SHP77 (cell line): Measurements from ENCODE around the gene NGEF.
"Not testable (repeated sequence)": the region's sequence is repeated elsewhere in the genome, so short reads cannot be mapped to it uniquely, and the experiment has no call there.

Experiments
- DNase-seq, 2 experiments: peaks; one replicate each; lab custom pipeline; 2025; lab: John Stamatoyannopoulos, UW

NGEF gene, protein sequence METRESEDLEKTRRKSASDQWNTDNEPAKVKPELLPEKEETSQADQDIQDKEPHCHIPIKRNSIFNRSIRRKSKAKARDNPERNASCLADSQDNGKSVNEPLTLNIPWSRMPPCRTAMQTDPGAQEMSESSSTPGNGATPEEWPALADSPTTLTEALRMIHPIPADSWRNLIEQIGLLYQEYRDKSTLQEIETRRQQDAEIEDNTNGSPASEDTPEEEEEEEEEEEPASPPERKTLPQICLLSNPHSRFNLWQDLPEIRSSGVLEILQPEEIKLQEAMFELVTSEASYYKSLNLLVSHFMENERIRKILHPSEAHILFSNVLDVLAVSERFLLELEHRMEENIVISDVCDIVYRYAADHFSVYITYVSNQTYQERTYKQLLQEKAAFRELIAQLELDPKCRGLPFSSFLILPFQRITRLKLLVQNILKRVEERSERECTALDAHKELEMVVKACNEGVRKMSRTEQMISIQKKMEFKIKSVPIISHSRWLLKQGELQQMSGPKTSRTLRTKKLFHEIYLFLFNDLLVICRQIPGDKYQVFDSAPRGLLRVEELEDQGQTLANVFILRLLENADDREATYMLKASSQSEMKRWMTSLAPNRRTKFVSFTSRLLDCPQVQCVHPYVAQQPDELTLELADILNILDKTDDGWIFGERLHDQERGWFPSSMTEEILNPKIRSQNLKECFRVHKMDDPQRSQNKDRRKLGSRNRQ

DNA sequence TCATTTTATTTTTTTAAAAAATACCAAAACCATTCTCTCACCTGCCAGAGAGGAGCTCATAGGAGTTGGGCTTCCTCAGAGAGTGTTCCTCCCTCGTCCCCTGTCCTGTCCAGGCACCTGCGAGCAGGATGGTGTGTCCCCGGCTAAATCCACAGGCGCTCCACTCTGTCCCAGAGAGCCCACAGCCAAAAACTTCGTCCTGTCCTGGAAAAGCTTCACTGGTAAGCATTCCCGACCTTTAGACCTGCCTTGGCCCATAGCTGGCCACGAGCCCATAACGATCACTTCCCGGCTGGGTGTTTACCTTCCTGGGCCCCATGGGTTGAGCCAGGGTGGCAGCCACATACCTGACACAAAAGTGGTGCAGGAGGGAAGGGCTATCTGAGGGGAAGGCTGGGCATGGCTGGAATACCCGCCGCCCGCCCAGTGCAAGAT lies at the start of gene NGEF:
TSS of gene NGEF (minus strand) at position 230 of the 435 bp plus-strand sequence. CDS start 38,366 bp downstream, outside the sequence.
- no peak for DNase-seq

DNA sequence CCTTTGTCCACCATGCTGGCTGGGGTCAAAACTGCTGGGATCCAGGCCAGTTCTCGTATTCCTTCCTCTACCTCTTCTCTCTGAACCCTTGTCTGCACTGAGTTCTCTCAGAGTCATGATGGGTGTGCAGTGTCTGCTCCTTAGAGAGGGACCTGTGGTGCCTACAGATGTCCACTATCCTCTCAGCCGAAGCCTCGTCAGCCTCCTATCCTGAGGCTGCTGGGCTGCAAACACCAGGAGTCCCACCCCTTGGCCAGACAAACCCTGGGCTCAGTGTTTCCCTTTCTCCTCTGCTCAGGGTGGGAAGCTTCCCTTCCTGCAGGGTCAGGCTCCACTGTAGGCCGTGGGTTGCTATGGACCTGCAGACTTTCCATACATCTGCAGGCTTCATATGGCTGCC lies 49.4 kb upstream of the NGEF start:
- no peak for DNase-seq

DNA sequence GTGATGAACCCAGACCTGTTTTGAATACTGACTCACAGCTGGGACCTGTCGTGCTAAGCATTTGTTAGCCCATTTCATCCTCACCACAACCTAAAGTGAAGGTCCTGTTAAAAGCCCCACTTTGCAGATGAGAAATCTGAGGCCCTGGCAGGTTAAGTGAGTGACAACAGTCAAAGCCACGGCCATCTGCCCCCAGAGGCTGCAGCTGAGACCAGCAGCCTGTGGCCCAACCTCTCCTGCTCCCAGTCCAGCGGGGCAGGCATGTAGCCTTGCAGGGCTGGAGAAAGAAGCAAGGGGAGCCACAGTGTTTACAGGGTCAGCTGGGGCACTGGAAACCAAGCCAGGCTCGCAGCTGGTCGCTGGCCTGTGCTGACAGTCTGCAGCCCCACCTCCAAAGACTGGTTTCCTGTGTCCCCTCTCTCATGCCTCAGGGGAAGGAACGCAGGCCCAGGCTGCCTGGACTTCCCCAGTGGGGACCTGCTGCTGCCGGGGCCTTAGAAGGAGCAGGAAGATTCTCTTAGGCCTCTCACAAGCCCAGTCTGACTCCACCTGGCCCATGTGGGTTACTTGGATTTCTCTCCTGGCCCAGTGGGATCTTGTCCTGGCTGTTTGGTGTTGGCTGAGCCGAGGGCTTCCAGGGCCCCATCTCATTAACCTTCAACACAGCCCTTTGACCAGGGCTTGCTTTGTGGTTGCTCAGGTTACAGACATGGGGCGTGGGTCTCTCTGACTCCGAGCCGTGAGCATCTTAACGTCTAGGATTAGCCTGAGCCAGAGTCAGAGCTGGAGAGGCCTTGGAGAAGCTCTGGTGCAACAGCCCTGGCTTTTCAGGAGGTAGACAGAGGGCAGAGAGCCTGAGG lies 48.8 kb upstream of the NGEF start:
- DNase-seq = peak; percentile 7 to 14

DNA sequence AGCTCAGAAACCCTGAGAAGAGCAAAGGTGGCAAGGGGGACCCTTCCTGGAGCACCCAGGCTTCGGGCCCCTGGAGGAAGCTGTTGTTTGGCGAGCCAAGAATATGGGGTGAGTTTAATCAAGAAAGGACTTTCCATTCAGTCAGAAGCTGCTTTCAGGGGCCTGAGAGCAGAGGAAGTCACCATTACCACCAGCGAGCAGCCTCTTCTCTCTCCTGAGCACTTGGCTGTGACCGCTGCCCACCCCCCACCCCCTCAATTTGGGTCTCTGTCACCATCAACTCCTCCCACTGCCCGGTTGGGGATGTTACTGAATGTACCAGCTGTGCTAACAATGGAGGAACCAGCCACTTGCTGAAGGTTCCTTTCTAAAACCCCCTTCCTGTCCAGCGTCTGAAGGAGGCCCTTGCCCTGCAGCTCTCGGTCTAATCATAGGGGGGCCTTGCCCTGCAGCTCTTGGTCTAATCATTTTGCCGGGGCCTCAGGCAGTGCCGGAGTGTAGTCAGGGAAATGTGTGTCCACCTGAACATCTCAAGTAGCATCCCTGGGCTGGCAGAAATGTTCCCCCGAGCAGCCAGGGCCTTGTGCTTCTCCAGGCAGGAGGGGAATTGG lies 48.0 kb upstream of the NGEF start:
- DNase-seq = peak in 1 of 2 experiments; percentile 1

DNA sequence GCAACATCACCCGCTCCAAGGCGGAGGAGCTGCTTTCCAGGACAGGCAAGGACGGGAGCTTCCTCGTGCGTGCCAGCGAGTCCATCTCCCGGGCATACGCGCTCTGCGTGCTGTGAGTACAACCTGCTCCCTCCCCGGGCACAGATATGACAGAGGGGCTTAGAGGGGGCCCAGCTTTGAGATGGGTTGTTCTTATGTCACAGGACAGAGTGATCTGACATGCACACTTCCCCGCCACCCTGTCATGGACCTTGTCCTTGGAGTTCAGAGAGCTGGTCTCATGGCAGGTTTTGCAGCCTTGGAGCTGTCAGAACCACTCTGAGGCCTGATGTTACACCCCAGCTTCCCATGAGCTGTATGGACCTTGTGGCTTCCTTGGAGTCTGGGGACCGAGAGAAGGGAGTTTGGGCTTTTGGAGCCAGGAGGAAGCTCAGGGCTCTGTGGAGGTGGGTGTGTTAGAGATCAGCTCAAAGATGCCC lies 47.5 kb upstream of the NGEF start:
- peak in 1 of 2 experiments; percentile 17 for DNase-seq

DNA sequence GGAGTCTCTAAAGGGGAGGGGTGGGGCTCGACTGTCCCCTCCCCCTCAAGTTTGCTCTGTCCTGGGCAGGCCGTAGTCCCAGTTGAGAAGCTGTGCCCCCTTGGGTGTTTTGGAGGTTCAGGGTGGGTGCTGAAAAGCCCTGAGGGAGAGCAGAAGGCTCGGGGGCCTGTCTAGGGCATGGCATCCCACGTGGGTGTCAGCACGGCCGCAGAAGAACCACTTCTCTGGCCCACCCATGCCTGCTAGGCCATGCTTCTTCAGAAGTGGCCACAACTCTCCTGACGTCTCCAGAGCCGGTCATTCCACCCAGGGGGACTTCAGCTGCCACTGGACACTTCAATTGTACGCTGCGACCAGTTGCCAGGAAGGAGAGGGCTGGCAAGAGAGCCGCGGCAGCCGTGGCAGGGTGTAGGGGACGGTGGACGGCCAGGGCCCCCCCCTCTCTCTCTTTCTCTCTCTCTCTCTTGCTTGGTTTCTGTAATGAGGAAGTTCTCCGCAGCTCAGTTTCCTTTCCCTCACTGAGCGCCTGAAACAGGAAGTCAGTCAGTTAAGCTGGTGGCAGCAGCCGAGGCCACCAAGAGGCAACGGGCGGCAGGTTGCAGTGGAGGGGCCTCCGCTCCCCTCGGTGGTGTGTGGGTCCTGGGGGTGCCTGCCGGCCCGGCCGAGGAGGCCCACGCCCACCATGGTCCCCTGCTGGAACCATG lies 46.9 kb upstream of the NGEF start, which contains the start of gene INPP5D:
TSS of gene INPP5D (plus strand) at position 546 of the 704 bp plus-strand sequence. CDS start at position 683, 137 bp downstream.
- peak; percentile 17 to 40 for DNase-seq

DNA sequence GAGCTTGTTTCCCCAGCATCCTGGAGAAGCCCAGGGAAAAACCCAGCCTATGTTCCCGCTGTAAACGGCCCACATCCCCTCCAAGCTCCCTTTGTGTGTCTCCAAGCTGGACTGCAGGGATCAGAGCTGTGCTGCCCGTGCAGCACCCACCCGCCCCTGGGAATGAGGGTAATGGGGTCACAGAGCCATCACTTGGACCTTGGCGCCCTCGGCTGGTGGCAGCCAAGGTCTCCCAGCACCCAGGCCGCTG lies 46.4 kb upstream of the NGEF start:
- DNase-seq = no peak

DNA sequence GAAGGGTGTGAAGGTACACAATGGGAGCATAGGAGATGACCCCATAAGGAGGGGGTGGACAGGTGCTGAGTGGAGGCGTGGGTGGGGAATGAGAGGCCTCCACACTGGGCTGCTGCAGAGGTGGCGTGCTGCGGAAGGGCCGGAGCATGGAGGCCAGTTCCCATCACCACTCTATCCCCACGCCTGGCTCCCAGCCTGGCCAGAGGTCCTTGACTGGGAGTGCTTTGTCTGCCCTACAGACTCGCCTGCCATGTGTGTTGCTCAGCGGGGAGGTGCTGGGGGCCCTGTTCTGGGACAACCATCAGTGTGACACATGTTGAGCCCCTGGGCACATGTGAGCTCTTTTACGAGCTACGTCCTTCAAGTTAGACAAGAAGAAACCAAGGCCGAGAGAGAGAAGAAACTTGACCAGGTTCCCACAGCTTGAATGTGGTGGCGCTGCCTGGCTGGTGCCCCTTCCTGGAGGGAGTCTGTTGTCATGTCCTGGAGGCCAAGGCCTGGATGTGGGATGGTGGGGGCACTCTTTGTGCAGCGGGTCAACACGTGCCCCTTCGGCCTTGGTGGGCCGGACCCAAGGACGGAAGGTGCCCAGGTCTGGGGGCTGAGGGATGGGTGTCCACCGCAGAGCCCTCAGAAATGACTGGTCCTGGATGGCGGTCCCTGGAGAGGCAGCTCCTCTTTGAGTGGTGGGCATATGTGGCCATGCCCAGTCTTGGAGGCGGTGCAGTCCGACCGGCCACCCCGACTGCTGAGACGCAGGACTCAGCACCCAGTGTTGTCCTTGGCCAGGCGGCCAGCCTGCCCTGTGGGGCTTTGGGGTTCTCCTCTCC lies 45.9 kb upstream of the NGEF start:
- no peak for DNase-seq

DNA sequence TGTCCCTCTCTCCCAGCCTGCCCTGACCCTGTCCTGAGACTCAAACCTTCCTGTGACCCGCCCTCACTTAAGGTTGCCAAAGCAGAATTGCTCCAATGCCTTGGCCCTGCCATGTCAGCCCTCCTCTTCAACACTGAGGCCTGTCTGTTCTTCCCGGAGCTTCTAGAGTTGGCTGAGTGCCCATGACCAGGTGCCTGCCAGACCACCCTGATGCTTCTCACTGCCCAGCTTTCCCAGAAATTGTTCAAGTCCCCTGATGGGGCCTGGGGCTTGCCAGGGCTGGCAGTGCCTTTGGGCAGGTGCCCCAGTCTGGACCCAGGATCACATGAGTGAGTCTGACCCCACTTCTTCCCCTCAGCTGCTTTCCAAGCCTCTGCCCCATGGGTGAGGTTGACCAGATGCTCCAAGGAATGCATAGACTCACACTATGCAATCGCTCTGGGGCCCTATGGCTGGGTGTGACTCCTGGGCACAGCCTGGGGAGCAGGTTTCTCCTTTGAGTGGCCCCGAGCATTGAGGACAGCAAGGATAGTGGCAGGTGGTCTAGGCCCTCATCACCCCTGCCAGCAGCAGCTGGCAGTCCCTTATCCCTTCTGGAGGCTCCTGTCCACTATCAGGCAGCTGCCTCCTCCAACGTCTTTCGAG lies 44.0 kb upstream of the NGEF start:
- no peak for DNase-seq

DNA sequence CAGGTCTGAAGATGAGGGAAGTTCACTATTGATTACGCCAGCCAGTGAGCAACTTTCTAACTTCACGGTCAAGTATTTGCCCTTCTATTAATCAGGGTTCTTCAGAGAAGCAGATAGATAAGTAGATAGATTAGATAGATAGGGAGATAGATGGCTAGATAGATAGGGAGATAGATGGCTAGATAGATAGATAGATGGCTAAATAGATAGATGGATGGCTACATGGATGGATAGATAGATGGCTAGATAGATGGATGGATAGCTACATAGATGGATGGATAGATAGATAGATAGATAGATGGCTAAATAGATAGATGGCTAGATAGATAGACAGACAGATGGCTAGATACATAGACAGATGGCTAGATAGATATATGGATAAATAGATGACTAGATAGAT lies 42.3 kb upstream of the NGEF start:
- DNase-seq = no peak

DNA sequence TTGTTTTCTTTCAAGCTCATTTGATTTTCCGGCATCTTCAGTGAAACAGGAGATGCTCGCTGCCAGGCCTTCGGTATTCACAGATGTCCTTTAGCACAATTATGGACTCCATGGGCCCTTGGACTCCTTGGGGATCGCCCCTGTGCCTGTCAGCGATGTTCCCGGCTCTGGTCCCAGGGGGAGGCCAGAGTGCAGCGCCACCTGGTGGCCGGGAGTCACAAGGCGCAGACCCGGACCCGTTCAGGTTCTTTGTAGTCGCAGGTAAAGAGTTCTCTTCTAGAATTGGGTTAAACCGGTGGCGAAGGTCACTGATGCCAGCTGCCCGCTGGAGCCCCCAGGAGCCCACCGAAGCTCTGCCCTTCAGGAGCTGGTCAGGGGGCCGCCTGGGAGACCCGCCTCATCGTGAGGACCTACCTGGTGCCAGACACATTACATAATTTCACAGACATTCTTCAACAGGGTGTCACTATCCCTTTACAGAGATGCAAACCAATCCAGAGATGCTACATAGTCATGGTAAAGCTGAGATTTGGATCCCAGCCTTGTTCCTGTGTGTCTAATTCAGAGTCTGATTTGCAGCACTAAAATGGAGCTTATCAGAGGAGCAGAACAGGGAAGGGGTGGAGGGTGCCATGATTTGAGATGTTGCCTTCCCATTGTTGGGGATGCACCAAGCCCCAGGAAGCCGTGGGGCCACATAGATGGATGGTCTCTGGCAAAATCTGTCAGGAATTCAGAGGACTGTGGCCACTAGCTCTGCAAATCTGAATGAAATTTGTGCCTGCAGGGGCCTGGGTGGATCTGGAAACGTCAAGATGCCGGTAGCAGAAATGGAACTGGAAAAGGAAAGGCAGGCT lies 41.1 kb upstream of the NGEF start:
- peak; percentile 3 to 47 for DNase-seq

DNA sequence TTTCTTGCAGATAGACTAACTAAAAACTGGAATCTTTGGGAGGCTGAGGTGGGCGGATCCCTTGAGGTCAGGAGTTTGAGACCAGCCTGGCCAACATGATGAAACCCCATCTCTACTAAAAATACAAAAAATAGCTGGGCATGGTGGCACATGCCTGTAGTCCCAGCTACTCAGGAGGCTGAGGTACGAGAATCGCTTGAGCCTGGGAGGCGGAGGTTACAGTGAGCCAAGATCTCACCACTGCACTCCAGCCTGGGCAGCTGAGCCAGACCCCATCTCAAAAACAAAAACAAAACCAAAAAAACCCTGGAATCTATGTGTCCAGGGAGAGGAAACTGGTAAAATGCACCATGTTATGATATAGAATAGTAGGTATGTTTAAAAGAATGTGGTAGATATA lies 39.5 kb upstream of the NGEF start:
- not testable (repeated sequence) for DNase-seq

DNA sequence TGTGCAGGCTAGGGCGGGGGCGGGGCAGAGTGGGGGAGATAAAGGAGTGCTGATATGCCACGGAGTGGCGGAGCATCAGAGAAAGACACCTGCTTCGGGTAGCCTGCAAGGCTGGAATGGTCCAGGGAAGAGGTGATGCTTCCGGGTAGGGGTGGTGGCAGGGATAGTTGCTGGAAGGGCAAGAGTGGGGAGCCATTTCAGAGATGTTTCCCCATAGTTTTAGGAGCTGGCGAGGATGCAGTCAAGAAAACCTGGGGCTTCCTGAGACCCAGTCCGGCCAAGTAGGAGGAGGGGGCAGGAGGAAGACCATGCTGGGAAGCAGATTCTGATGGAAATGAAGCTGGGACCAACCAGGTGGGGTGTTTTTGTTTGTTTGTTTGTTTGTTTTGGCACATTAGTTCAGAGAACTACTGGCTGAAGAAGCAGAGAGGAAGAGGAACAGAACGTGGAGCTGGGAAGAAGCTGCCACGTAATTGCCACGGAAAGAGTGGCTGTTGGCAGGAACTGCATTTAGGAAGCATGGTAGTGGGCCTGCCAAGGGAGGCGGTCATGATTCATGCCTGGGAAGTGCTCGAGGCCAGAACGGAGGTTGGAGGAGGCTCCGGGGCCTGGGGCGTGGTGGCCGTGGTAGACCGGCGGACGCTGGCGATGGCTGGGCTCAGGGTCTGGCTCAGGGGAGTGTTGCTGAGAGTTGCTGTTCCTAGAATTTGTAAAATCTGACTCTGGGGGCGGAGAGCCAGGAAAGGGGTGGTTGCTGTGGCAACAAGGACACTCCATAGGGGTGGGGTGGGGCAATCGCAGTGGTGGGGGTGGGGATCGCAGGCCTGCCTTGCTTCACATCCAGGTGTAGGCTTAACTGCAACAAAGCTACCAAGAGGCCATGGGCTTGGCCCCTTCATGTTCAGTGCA lies 38.4 kb upstream of the NGEF start:
- DNase-seq = no peak

DNA sequence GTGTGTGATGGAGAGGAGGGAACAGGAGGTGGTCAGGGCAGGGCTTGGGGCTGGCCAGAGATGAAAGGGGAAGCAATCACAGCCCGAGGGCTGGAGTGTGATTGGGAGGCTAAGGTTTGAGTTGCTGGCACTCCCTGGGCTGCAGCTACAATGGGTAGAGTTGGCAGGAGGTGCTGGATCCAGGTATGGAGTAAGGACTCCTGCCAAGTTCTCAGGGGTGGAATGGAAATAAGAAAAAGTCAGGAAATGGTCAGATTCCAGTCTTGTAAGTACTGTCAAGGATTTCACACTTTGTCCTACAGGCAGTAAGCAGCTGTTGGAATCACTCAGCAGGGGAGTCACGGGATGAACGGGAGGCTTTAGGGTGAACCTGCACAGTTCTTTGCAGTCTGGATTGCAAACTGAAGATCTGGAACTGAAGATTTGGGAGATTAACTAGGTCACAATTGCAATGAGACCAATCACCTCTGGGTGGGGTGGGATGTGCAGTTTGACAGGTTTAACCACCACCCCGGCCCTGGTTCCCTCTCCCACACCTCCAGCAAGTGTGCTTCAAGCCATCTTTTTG lies 36.2 kb upstream of the NGEF start:
- no peak for DNase-seq

DNA sequence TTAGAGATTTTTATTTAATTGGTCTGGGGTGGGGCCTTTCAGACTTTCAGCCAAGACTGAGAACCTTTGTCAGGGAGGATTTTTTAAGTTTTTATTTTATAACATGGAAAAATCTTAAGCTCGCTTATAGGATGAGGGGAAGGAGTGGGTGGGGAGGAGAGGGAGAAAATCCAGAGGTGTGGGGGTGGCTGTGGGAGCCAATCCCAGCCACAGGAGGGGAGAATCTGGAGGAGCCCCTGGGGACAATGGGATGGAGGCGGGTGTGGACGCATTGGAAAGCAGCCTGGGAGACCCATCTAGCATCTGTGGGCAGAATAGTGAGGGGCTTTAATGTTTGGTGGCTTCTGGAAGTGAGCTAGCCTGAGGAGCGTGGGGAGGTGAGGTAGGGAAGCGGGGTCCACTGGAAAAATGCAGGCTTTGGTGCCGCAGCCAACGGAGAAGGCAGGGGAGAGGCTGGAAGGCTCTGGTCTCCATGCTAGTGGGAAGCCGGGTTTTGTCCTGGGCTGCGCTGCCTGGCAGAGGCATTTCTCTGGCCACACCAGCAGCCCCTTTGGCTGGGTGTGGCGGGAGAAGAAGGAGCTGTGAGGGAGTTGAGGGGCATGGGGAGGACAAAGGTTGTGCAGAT lies 35.6 kb upstream of the NGEF start:
- DNase-seq = no peak

DNA sequence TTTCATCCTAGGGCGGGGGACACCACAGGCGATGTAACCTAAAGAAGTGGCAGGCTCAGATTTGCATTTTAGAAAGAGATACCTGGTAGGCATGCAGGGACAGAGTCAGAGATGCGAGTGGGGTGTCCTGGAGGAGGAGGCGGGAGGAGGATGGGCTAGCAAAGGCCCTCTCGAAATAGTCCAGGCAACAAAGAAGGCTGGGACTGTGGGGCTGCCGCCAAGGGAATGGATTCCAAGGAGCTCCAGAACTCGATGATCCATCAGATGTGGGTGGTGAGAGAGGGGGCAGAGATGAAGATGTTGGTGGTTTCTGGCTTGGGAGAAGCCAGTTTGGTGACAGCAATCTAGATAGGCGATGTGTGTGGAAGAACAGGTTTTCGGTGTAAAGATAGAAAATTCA lies 34.6 kb upstream of the NGEF start:
- DNase-seq = no peak

DNA sequence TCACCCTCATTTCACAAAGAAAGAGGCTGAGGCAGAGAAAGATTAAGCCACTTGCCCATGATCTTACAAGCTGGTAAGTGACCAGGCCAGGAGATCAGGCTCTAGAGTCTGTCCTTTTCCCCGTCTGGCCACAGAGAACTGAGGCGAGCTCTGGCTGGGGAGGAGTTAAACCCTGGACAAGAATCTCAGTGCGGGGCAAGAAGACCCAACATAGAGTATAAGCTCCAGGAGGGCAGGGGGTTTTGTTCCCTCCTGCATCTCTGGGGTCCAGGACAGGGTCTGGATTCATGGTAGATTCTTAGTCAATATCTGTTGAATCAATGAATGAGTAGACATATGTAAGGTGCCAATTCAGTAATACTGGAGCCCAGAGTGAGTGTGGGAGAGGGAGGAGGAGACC lies 34.1 kb upstream of the NGEF start:
- no peak for DNase-seq
